ENCODE results near the gene NEK6. TPM values are rescaled to one million over a fixed set of nuclear protein-coding genes. Genes with fewer than 3 reads are reported as not detected.

Gene NEK6
- total RNA-seq, 4 donors from 2014 or later, result 14.1 to 21.9 (median 15.1) TPM

DNA sequence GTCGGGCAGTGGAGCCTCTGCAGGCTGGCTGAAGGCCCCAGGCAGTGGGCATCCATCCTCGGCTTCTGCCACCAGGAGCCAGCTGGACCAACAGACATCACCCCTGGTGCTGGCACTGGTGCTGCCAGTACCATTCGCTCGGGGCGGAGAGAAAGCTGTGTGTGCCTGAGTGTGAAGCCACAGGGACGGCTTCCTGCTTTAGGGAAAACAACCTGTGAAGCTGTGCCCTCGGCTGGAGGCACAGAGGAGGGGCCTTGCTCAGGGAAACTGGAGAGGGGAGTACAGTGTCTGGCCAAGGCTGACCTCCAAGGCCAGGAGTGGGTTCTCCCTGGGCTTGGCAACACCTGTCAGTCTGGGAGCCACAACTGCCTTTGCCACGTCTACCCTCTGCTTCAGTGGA, 38.3 kb downstream of the NEK6 start:
- intact Hi-C loops (cut with DNase I), result loop anchor here (5.0 kb wide), 1 partner anchor 39 kb away; the partner anchor contains the start of gene NEK6
- no peak overlapping the region for H3K4me3 ChIP-seq
- peaks cover 68 to 98% (median 95%) of the 10 kb centered on the region in 4 donors for H3K4me1 ChIP-seq
- no peaks in the 10 kb centered on the region for H3K9me3 ChIP-seq
- no peaks in the 10 kb centered on the region for H3K27me3 ChIP-seq
- DNase-seq (ENCODE audit: extremely low spot score), result no peak
- TF ChIP-seq POLR2A (IDR thresholded peaks at IDR 0.05; ENCODE audit: low read depth), result no peak
- TF ChIP-seq, protein P1, sequence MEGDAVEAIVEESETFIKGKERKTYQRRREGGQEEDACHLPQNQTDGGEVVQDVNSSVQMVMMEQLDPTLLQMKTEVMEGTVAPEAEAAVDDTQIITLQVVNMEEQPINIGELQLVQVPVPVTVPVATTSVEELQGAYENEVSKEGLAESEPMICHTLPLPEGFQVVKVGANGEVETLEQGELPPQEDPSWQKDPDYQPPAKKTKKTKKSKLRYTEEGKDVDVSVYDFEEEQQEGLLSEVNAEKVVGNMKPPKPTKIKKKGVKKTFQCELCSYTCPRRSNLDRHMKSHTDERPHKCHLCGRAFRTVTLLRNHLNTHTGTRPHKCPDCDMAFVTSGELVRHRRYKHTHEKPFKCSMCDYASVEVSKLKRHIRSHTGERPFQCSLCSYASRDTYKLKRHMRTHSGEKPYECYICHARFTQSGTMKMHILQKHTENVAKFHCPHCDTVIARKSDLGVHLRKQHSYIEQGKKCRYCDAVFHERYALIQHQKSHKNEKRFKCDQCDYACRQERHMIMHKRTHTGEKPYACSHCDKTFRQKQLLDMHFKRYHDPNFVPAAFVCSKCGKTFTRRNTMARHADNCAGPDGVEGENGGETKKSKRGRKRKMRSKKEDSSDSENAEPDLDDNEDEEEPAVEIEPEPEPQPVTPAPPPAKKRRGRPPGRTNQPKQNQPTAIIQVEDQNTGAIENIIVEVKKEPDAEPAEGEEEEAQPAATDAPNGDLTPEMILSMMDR (IDR thresholded peaks at IDR 0.05), result no peak
- TF ChIP-seq EP300 (IDR thresholded peaks at IDR 0.05), result no peak
- TF ChIP-seq POLR2AphosphoS5 (IDR thresholded peaks at IDR 0.05), result no peak
- 61% methylated on average over 8 of the region's 8 CpGs for WGBS
- H3K36me3 ChIP-seq, result no peaks in the 10 kb centered on the region
- peak overlapping the region; percentile 71 to 75 (median 74) for H3K27ac ChIP-seq (replicated peaks in 1 of 4)

DNA sequence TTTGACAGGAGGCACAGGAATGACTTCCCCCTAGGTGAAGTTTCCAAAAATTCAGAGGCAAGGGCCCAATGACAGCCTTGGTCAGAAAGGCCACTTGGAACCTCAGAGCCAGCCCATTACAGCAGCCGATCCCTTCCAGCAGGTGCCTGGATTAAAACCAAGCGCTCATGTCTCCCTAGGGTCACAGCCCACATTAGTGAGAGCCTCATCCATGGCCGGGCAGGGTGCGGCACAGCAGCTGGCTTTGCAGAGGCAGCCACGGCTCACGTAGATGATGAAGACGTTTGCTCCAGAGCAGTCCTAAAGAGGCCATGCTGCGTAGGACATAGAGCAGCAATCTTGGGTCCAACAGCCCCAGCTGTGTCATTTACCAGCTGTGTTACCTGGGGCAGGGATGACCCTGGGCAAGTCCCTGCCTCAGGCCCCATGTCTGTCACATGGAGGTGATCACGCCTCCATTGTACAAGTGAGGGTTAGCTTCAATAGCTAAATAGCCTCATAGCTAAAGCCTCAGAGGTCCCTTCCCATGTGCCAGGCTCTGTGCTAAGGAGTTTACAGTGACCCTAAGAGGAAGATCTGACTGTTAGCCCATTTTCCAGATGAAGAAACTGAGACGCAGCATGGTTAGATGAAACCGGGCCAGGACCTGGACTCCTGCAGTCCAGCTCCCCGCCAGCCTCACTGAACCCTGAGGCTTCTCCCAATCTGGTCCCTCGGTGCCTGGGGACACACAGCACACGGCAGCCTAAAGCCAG, 39.2 kb downstream of the NEK6 start:
- DNase-seq (ENCODE audit: extremely low spot score), result no peak
- H3K9me3 ChIP-seq, result no peaks in the 10 kb centered on the region
- H3K27ac ChIP-seq (replicated peaks in 1 of 4), result peak overlapping the region; percentile 71 to 75 (median 74)
- WGBS, result 73% methylated on average over 6 of the region's 14 CpGs
- H3K27me3 ChIP-seq, result no peaks in the 10 kb centered on the region
- H3K4me1 ChIP-seq, result peaks cover 60 to 90% (median 86%) of the 10 kb centered on the region in 4 donors
- H3K36me3 ChIP-seq, result peaks cover 0 to 3% (median under 1%) of the 10 kb centered on the region in 4 donors
- no peak for TF ChIP-seq POLR2AphosphoS5 (IDR thresholded peaks at IDR 0.05)
- no peak for TF ChIP-seq EP300 (IDR thresholded peaks at IDR 0.05)
- no peak overlapping the region for H3K4me3 ChIP-seq
- intact Hi-C loops (cut with DNase I), result loop anchor here (5.0 kb wide), 1 partner anchor 40 kb away; the partner anchor contains the start of gene NEK6

- WGBS, result 4% methylated on average over 9 of the region's 9 CpGs
- Histone ChIP-seq H3K4me3 (no peak overlapping the region), H3K36me3 (peaks cover 0 to 9% (median 4%) of the 10 kb centered on the region in 4 donors), H3K4me1 (peaks cover 54 to 84% (median 81%) of the 10 kb centered on the region in 4 donors), H3K27me3 (no peaks in the 10 kb centered on the region), H3K9me3 (no peaks in the 10 kb centered on the region), H3K27ac (replicated peaks in 1 of 4) (peak overlapping the region; percentile 71 to 75 (median 74))
- intact Hi-C loops (cut with DNase I), result loop anchor here (5.0 kb wide), 1 partner anchor 40 kb away; the partner anchor contains the start of gene NEK6
- peak; percentile 36 for TF ChIP-seq EP300 (IDR thresholded peaks at IDR 0.05)
- TF ChIP-seq POLR2AphosphoS5 (IDR thresholded peaks at IDR 0.05), result peak; percentile 71 to 86
- TF ChIP-seq, protein P1 (IDR thresholded peaks at IDR 0.05), result no peak
- TF ChIP-seq POLR2A (IDR thresholded peaks at IDR 0.05; ENCODE audit: low read depth), result no peak
- no peak for DNase-seq (ENCODE audit: extremely low spot score)
These were observed 39.8 kb downstream of the NEK6 start for GRCh38 chr9:124297551-124297901.

DNA sequence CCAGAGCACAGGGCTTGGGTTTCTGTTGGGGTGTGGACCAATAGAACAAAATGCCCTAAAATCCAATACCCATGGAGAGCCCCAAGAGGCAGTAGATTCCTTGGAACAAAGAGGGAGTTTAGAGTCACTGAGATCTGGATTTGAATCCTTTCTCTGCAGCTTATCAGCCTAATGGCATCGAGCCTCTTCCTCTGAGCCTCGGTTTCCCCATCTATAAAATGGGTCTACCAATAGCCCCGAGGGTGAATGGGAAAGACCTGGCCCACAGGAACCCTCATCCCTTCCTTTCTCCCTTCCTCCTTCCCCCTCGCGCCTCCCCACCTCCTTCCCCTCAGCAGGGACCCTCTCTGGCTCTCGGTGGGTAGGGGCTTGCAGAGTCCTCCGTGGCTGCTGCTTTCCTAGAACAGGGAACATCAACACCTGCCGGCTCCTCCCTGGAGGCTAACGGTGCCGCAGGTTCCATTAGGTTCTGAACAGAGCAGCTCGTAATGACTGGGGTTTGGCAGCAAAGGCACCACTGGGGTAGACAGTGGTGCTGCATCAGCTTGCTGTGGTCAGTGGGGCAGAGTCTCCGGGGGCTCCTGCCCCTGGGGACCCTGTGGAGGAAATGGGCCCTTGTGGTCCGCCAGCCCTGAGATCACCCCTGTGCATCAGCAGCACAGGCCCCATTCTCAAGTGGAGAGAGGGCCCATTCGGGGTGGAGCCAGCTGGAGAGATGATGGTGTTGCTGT, 40.3 kb downstream of the NEK6 start:
- Histone ChIP-seq H3K27ac (replicated peaks in 1 of 4) (peak overlapping the region; percentile 65 to 75 (median 74)), H3K4me3 (no peak overlapping the region), H3K9me3 (no peaks in the 10 kb centered on the region), H3K36me3 (peaks cover 0 to 14% (median 6%) of the 10 kb centered on the region in 4 donors), H3K4me1 (peaks cover 50 to 79% (median 75%) of the 10 kb centered on the region in 4 donors), H3K27me3 (no peaks in the 10 kb centered on the region)
- TF ChIP-seq, protein P1 (IDR thresholded peaks at IDR 0.05), result no peak
- DNase-seq (ENCODE audit: extremely low spot score), result no peak
- WGBS, result 76% methylated on average over 10 of the region's 14 CpGs
- intact Hi-C loops (cut with DNase I), result loop anchor here (5.0 kb wide), 1 partner anchor 41 kb away; the partner anchor contains the start of gene NEK6

Measured in esophagus muscularis mucosa (tissue), 4 donors.